HG03442 (cell line): ENCODE results near the gene PZP.

Experiments used
- ATAC-seq: cut with Tn5 transposase; IDR thresholded peaks from one replicate; pipeline ENCODE4 v1.9.1; 2021; ENCODE audit warnings: mild to moderate bottlenecking, moderate library complexity; ENCODE audit not compliant: unreplicated experiment

PZP gene

DNA sequence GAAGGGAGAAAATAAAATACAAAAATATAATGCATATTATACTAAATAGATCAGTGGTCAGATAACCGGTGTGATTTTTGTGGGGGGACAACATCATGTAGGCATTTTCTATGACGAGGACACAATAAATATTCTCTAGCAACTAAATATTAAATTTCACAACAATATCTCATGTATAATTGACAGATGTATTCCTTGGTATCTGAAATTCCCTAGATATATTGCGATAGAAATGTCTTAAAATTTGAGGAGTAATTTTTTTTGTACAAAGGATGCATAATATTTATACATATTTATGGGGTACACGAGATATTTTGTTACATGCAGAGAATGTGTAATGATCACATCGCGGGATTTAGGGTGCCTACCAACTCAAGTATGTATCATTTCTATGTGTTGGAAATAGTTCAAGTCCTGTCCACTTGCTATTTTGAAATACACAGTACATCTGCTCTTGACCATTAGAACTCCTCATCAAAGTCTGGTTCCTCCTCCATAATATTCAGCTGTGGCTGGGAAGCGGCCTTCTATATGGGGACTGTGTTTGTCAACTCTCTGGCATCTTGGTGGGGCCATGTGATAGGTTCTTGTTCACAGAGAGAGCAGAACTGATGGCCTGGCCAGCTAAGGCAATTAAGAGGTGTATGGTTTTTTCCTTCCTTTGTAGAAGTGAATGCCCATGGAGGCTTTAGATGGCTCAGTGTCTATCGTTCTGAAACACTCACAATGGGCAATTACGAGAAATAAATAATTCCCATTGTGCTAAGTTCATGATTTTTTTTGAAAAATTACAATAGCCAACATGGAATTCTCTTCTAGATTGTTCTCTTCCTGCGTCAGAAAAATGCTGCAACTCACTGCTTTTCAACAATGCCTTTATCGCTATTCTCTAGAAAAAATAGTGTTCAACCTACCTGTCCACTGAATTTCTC lies 101.3 kb downstream of the PZP start:
- ATAC-seq = no peak

- ATAC-seq = no peak
Measured at GRCh38 chr12:9106067-9106466, 102.1 kb downstream of the PZP start.

- no peak for ATAC-seq
Measured at GRCh38 chr12:9104767-9105423, 103.3 kb downstream of the PZP start.

DNA sequence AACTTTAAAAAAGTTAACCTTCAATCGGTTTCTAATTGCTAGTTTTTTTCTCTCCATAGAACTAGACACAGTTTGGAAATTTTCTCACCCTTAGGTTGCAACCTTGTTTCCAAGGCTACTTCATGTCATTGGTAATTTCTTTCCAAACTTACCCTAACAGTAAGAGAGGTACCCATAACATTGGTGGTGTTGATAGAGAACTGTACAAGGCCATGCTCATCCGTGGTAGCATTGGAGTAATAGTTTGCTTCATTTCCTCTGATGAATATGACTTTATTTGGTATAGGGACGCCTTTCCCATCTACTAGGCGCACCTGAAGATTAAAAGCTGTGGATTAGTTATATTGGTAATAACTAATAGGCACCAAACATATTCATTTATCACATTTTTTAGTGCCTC lies 104.1 kb downstream of the PZP start:
- no peak for ATAC-seq

GRCh38 chr12:9103050-9103849 lies 104.9 kb downstream of the PZP start:
- ATAC-seq = no peak

DNA sequence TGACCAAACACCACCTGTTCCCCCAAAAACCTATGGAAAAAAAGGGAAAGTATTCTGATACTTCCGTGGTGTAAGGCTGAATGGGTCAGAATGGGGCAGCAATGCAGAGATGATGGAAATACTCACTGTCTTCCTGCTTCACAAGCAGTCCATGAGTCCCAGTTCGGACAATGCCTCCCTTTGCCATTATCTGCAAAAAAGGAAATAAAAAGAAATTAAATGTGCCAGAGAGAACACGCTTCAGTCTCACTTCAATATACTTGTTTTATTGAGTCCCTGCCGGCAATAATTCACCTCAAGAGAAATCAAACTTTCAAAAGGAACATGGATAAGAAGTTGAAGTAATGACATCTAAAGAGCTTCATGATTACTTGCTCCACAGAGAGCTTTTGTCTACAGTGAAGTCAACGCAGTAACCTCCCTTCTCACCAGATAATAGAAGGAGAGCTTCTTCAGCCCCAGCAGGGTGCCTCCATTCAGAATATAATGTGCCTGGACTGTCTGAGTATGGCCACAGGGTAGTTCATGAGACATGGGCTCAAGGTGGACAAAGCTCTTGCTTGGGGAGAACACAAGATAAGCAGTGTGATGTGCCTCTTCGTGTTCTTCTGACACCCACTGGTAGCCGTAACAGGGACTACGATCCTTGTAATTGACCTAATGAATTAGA lies 107.0 kb downstream of the PZP start:
- no peak for ATAC-seq

DNA sequence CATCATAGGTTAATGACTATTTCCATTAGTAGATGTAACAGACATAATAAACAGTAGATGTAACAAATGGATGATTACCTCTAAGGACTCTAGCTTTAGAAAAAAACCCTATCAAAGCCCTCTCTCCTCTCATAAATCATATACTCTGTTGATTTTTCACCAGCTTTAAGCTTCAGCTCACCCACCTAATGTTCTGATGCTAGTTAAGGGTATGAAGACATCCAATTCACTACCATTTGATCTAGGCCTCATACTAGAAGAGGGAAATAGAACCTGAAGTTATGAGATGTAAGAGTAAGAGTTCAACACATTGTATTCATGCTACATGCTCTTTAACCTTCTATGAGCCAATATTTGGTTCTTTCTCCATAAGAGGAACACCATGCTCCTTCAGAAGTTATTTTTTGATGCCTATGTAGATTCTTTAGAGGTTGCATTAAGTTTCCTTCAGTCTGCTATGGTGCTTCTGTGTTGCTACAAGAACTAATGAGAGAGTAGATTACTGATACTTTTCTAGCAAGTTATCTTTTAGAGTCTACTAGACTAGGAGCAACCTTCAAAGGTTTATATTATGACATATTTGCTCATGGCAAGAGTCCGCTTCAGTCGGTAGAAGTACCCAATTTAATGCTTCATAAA lies 108.5 kb downstream of the PZP start:
- ATAC-seq = no peak
